Ishikawa (cell line): ENCODE measurements around the gene PPP1R27.

Experiments
- CEBPB ChIP-seq: IDR thresholded peaks from 2 replicates; pipeline ENCODE4 v1.6.1; 2012
- CREB1 ChIP-seq: IDR thresholded peaks from 2 replicates; pipeline ENCODE4 v1.6.1; 2012; ENCODE audit warnings: low read depth
- EGR1 ChIP-seq: IDR thresholded peaks from 2 replicates; pipeline ENCODE4 v1.6.1; 2012
- EP300 ChIP-seq: IDR thresholded peaks from 2 replicates; pipeline ENCODE4 v1.6.1; 2012; ENCODE audit warnings: borderline replicate concordance
- FOXM1 ChIP-seq: IDR thresholded peaks from 2 replicates; pipeline ENCODE4 v1.6.1; 2012; ENCODE audit warnings: low read depth, borderline replicate concordance
- MAX ChIP-seq: IDR thresholded peaks from 2 replicates; pipeline ENCODE4 v1.6.1; 2012
- NFIC ChIP-seq: IDR thresholded peaks from 2 replicates; pipeline ENCODE4 v1.6.1; 2012
- RAD21 ChIP-seq: IDR thresholded peaks from 2 replicates; pipeline ENCODE4 v1.6.1; 2012; ENCODE audit warnings: low read depth
- REST ChIP-seq: IDR thresholded peaks from 2 replicates; pipeline ENCODE4 v1.6.1; 2012; ENCODE audit warnings: low read depth, mild to moderate bottlenecking
- TAF1 ChIP-seq: IDR thresholded peaks from 2 replicates; pipeline ENCODE4 v1.6.1; 2012; ENCODE audit warnings: low read depth, mild to moderate bottlenecking
- TCF12 ChIP-seq: IDR thresholded peaks from 2 replicates; pipeline ENCODE4 v1.6.1; 2012; ENCODE audit warnings: low read depth
- TEAD4 ChIP-seq: IDR thresholded peaks from 2 replicates; pipeline ENCODE4 v1.6.1; 2012
- USF1 ChIP-seq: IDR thresholded peaks from 2 replicates; pipeline ENCODE4 v1.6.1; 2012
- YY1 ChIP-seq: IDR thresholded peaks from 2 replicates; pipeline ENCODE4 v1.6.1; 2012; ENCODE audit warnings: low read depth
- ZBTB7A ChIP-seq: IDR thresholded peaks from 2 replicates; pipeline ENCODE4 v1.6.1; 2012; ENCODE audit warnings: low read depth

PPP1R27 gene

GRCh38 chr17:81846743-81847689 is 12.2 kb upstream of the PPP1R27 start:
- no peak for TF ChIP-seq EP300
- TF ChIP-seq MAX = no peak
- TF ChIP-seq TAF1 = no peak

- TF ChIP-seq FOXM1 (no peak), NFIC (no peak), TAF1 (no peak), EGR1 (no peak), CEBPB (no peak), TEAD4 (no peak), CREB1 (no peak), USF1 (no peak)
Observed at GRCh38 chr17:81845881-81846742, 11.3 kb upstream of the PPP1R27 start.

- TF ChIP-seq NFIC (no peak), EP300 (no peak), RAD21 (no peak), CREB1 (no peak), USF1 (no peak), YY1 (no peak), FOXM1 (no peak), CEBPB (no peak), REST (no peak), EGR1 (no peak), MAX (no peak), TCF12 (no peak), TAF1 (no peak), ZBTB7A (no peak)
Observed at GRCh38 chr17:81845361-81845760, 10.5 kb upstream of the PPP1R27 start.

- TF ChIP-seq NFIC (no peak), TEAD4 (no peak), TCF12 (no peak), TAF1 (no peak), MAX (no peak), EGR1 (no peak), CEBPB (no peak), USF1 (no peak), ZBTB7A (no peak), CREB1 (no peak), RAD21 (no peak), YY1 (no peak), FOXM1 (no peak), REST (no peak), EP300 (no peak)
Observed at GRCh38 chr17:81844887-81845286, 10.0 kb upstream of the PPP1R27 start.
